K562 (cell line): ENCODE results near the gene TMEM127. TPM values are rescaled to one million over a fixed set of nuclear protein-coding genes. Genes with fewer than 3 reads are reported as not detected.

Experiments used
- CHD1 ChIP-seq: fragments of 200-600 bp; sonication (generic); IDR thresholded peaks from one replicate; pipeline ENCODE4 v1.6.1; 2012; ENCODE audit warnings: mild to moderate bottlenecking, moderate library complexity, low read length, inconsistent platforms
- E2F3 ChIP-seq: fragments of 250-450 bp; sonication (Bioruptor Pico); IDR thresholded peaks from 2 replicates; pipeline ENCODE4 v1.4.0; 2020; ENCODE audit warnings: mild to moderate bottlenecking
- ELF1 ChIP-seq: fragments of 200-800 bp; sonication (Bioruptor generic); IDR thresholded peaks from 2 replicates; pipeline ENCODE4 v1.6.1; 2016; ENCODE audit warnings: missing genetic modification characterization, missing compliant biosample characterization
- EP300 ChIP-seq: IDR thresholded peaks from 2 replicates; pipeline ENCODE4 v1.6.1; 2012; ENCODE audit warnings: low read length, improper control_type of control experiment
- FUS ChIP-seq: fragments of 200-400 bp; formaldehyde crosslinking; optimal IDR thresholded peaks from 2 replicates; pipeline ENCODE3; 2017; ENCODE audit warnings: low read depth, low read length
- GABPB1 ChIP-seq: sonication (generic); formaldehyde crosslinking; IDR thresholded peaks from 2 replicates; pipeline ENCODE4 v1.8.0; 2022; ENCODE audit warnings: mild to moderate bottlenecking, missing genetic modification reagents
- HDAC3 ChIP-seq: fragments of 450-650 bp; IDR thresholded peaks from 2 replicates; pipeline ENCODE4 v1.6.1; 2018; ENCODE audit warnings: borderline replicate concordance, mild to moderate bottlenecking, moderate library complexity; ENCODE audit not compliant: partially characterized antibody
- ILK ChIP-seq: fragments of 450-650 bp; IDR thresholded peaks from 2 replicates; pipeline ENCODE4 v1.6.1; 2016; ENCODE audit warnings: missing genetic modification characterization, low read depth, mild to moderate bottlenecking, missing compliant biosample characterization, moderate library complexity, borderline replicate concordance
- KLF6 ChIP-seq: fragments of 250-450 bp; sonication (Bioruptor Pico); IDR thresholded peaks from 2 replicates; pipeline ENCODE4 v1.4.0; 2020; ENCODE audit warnings: mild to moderate bottlenecking, moderate library complexity, borderline replicate concordance
- NUFIP1 ChIP-seq: fragments of 450-650 bp; IDR thresholded peaks from 2 replicates; pipeline ENCODE4 v1.6.1; 2018; ENCODE audit not compliant: partially characterized antibody
- PHF8 ChIP-seq: fragments of 200-600 bp; sonication (generic); IDR thresholded peaks from 2 replicates; pipeline ENCODE4 v1.6.1; 2012; ENCODE audit warnings: mixed run types, mild to moderate bottlenecking, inconsistent platforms, low read length, moderate library complexity, borderline replicate concordance
- RUNX1 ChIP-seq: sonication (generic); IDR thresholded peaks from 2 replicates; pipeline ENCODE4 v1.6.1; 2016; ENCODE audit warnings: antibody characterized with exemption, low read depth
- SIRT6 ChIP-seq: IDR thresholded peaks from one replicate; pipeline ENCODE4 v1.6.1; 2012; ENCODE audit warnings: low read depth, mild to moderate bottlenecking, control low read depth, inconsistent platforms, low read length, moderate library complexity
- SMARCB1 ChIP-seq: IDR thresholded peaks from 2 replicates; pipeline ENCODE4 v1.6.1; 2011; ENCODE audit warnings: improper control_type of control experiment, low read depth; ENCODE audit not compliant: insufficient read length
- STAG1 ChIP-seq: sonication (generic); formaldehyde crosslinking; IDR thresholded peaks from 2 replicates; pipeline ENCODE4 v1.5.0; 2020; ENCODE audit warnings: missing genetic modification reagents, borderline replicate concordance
- THRB ChIP-seq: fragments of 450-650 bp; formaldehyde crosslinking; conservative IDR thresholded peaks from 2 replicates; pipeline ENCODE4 v1.4.0; 2022; ENCODE audit warnings: mild to moderate bottlenecking, missing genetic modification characterization
- ZNF699 ChIP-seq: fragments of 250-450 bp; sonication (Bioruptor Pico); IDR thresholded peaks from 2 replicates; pipeline ENCODE4 v1.8.0; 2021; ENCODE audit warnings: mild to moderate bottlenecking, moderate library complexity; ENCODE audit not compliant: insufficient replicate concordance
- ZNF76 ChIP-seq: fragments of 250-450 bp; sonication (Bioruptor Pico); IDR thresholded peaks from 2 replicates; pipeline ENCODE4 v1.4.0; 2020; ENCODE audit warnings: mild to moderate bottlenecking, moderate library complexity, borderline replicate concordance
- ZNF830 ChIP-seq: fragments of 250-450 bp; sonication (Bioruptor Pico); IDR thresholded peaks from 2 replicates; pipeline ENCODE4 v1.5.0; 2021; ENCODE audit warnings: mild to moderate bottlenecking
- polyA plus RNA-seq, 8 experiments: library from polyadenylated mRNA; depleted of rRNA in 4 of 8; stranded (reverse) in 5 of 8; unstranded in 3 of 8; fragments of >200 nt; fragmentation: Nextera tagmentation in 2 of 8; fragmentation: Illumina TruSeq in 1 of 8; extraction: Ambion mirVana in 2 of 8; extraction: Trizol in 1 of 8; gene quantifications; 2 replicates each; pipeline versions ENCODE4 v1.2.1 to v1.2.3, GENCODE V29; 2011 to 2014; ENCODE audit warnings: inconsistent platforms in 1 of 8, missing spikeins in 1 of 8
- total RNA-seq, 7 experiments: library from RNA; depleted of rRNA in 6 of 7; stranded (reverse); fragments of >200 nt in 6 of 7; fragmentation: Illumina TruSeq in 2 of 7; extraction: Trizol in 2 of 7; gene quantifications; 2 replicates each; pipeline versions ENCODE4 v1.2.1 to v1.2.3, GENCODE V29; 2011 to 2021; ENCODE audit warnings: low replicate concordance in 1 of 7
- TF ChIP-seq, protein P1 (sequence below): fragments of 250-450 bp; sonication (Bioruptor Pico); IDR thresholded peaks from 2 replicates; pipeline ENCODE4 v1.4.0; 2020; ENCODE audit warnings: mild to moderate bottlenecking, moderate library complexity
- TF ChIP-seq, protein P2 (sequence below): sonication (generic); formaldehyde crosslinking; IDR thresholded peaks from 2 replicates; pipeline ENCODE4 v1.8.1; 2023; ENCODE audit warnings: mild to moderate bottlenecking, missing genetic modification reagents

The TMEM127 gene
- total and polyA plus RNA-seq, 9 of the 15 experiments (the other 6 are each of a cell fraction or from before 2014, with no cell fraction given), result 1.7 to 20.0 (median 9.9) TPM

- no peak for TF ChIP-seq RUNX1
- no peak for TF ChIP-seq ELF1 (tag)
- no peak for TF ChIP-seq ZNF76 (CRISPR knock-in tag)
- TF ChIP-seq, protein P1, sequence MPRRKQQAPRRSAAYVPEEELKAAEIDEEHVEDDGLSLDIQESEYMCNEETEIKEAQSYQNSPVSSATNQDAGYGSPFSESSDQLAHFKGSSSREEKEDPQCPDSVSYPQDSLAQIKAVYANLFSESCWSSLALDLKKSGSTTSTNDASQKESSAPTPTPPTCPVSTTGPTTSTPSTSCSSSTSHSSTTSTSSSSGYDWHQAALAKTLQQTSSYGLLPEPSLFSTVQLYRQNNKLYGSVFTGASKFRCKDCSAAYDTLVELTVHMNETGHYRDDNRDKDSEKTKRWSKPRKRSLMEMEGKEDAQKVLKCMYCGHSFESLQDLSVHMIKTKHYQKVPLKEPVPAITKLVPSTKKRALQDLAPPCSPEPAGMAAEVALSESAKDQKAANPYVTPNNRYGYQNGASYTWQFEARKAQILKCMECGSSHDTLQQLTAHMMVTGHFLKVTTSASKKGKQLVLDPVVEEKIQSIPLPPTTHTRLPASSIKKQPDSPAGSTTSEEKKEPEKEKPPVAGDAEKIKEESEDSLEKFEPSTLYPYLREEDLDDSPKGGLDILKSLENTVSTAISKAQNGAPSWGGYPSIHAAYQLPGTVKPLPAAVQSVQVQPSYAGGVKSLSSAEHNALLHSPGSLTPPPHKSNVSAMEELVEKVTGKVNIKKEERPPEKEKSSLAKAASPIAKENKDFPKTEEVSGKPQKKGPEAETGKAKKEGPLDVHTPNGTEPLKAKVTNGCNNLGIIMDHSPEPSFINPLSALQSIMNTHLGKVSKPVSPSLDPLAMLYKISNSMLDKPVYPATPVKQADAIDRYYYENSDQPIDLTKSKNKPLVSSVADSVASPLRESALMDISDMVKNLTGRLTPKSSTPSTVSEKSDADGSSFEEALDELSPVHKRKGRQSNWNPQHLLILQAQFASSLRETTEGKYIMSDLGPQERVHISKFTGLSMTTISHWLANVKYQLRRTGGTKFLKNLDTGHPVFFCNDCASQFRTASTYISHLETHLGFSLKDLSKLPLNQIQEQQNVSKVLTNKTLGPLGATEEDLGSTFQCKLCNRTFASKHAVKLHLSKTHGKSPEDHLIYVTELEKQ (CRISPR knock-in tag), result no peak
- TF ChIP-seq KLF6 (CRISPR knock-in tag), result no peak
- TF ChIP-seq E2F3 (CRISPR knock-in tag), result no peak
- no peak for TF ChIP-seq PHF8
- TF ChIP-seq HDAC3, result peak; percentile 85
- TF ChIP-seq SMARCB1, result no peak
- no peak for TF ChIP-seq ILK (tag)
- TF ChIP-seq NUFIP1, result peak; percentile 88
- no peak for TF ChIP-seq GABPB1 (CRISPR knock-in tag)
- TF ChIP-seq CHD1, result no peak
- TF ChIP-seq ZNF699 (CRISPR knock-in tag), result no peak
- TF ChIP-seq, protein P2, sequence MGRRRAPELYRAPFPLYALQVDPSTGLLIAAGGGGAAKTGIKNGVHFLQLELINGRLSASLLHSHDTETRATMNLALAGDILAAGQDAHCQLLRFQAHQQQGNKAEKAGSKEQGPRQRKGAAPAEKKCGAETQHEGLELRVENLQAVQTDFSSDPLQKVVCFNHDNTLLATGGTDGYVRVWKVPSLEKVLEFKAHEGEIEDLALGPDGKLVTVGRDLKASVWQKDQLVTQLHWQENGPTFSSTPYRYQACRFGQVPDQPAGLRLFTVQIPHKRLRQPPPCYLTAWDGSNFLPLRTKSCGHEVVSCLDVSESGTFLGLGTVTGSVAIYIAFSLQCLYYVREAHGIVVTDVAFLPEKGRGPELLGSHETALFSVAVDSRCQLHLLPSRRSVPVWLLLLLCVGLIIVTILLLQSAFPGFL (CRISPR knock-in tag), result no peak
- TF ChIP-seq ZNF830 (CRISPR knock-in tag), result no peak
- TF ChIP-seq EP300, result no peak
- TF ChIP-seq STAG1 (CRISPR knock-in tag), result no peak
- no peak for TF ChIP-seq SIRT6
- no peak for TF ChIP-seq FUS
- no peak for TF ChIP-seq THRB (CRISPR knock-in tag)
These were observed 14.0 kb downstream of the TMEM127 start (continued) for GRCh38 chr2:96251721-96252292.
